Fibroblast of villous mesenchyme (primary cell): ENCODE measurements around the gene ZDHHC21. TPM values are rescaled to one million over a fixed set of nuclear protein-coding genes. Genes with fewer than 3 reads are reported as not detected.

Experiments used
- DNase-seq: peaks from one replicate; pipeline ENCODE4 v3.0.0-alpha.2; 2010; ENCODE audit warnings: low read depth
- H3K4me3 ChIP-seq: 2 replicates; pipeline ENCODE4 v1.5.1; 2011; ENCODE audit warnings: low read depth, mild to moderate bottlenecking, low read length
- total RNA-seq: library from RNA; depleted of rRNA; stranded (reverse); fragments of >200 nt; gene quantifications from 2 replicates; pipeline ENCODE4 v1.2.3, GENCODE V29; 2012
- TF ChIP-seq, protein P1 (sequence below): IDR thresholded peaks from 2 replicates; pipeline ENCODE4 v1.5.1; 2012; ENCODE audit warnings: low read depth, mild to moderate bottlenecking, low read length; ENCODE audit not compliant: insufficient read depth

ZDHHC21 gene
- total RNA-seq, 1 donor: 17.3 TPM

DNA sequence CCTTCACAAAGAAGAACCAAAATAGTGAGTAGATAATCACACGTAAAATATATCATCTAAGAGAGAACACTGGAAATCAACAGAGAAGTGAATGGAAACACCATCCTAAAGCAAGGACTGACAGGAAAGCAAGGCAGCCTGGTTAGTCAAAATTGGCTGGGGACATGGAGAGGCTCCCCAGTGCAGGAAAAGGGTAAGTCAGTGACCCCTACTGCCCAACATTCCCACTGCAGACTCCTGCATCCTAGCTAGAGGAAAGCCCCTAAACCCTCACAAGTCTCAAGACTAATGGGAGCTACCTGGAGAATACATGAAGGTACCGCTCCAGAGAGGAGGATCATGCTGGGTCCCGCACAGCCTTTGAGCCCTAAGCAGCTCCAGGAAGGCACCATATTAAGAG lies 60.1 kb downstream of the ZDHHC21 start:
- TF ChIP-seq, protein P1, sequence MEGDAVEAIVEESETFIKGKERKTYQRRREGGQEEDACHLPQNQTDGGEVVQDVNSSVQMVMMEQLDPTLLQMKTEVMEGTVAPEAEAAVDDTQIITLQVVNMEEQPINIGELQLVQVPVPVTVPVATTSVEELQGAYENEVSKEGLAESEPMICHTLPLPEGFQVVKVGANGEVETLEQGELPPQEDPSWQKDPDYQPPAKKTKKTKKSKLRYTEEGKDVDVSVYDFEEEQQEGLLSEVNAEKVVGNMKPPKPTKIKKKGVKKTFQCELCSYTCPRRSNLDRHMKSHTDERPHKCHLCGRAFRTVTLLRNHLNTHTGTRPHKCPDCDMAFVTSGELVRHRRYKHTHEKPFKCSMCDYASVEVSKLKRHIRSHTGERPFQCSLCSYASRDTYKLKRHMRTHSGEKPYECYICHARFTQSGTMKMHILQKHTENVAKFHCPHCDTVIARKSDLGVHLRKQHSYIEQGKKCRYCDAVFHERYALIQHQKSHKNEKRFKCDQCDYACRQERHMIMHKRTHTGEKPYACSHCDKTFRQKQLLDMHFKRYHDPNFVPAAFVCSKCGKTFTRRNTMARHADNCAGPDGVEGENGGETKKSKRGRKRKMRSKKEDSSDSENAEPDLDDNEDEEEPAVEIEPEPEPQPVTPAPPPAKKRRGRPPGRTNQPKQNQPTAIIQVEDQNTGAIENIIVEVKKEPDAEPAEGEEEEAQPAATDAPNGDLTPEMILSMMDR: no peak
- H3K4me3 ChIP-seq: no peak overlapping the region
- DNase-seq: no peak

DNA sequence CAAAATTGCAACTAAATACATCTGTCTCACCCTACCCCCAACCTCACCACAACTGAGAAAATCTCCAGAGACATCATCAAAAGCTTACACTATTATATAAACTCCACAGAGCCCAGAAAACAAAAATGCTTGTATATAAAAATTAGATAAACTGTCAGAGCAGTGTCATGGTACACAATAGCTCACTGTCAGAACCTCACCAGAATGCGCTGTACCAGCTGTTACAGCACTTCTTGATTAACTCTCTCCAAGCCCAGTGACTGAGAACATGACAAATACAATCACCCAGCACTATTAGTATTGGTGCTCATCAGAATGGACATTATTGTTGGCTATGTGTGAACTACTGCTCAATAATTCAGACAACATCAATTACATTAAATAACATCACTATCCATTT lies 65.7 kb downstream of the ZDHHC21 start:
- H3K4me3 ChIP-seq: no peak overlapping the region
- no peak for DNase-seq
- TF ChIP-seq, protein P1: no peak

DNA sequence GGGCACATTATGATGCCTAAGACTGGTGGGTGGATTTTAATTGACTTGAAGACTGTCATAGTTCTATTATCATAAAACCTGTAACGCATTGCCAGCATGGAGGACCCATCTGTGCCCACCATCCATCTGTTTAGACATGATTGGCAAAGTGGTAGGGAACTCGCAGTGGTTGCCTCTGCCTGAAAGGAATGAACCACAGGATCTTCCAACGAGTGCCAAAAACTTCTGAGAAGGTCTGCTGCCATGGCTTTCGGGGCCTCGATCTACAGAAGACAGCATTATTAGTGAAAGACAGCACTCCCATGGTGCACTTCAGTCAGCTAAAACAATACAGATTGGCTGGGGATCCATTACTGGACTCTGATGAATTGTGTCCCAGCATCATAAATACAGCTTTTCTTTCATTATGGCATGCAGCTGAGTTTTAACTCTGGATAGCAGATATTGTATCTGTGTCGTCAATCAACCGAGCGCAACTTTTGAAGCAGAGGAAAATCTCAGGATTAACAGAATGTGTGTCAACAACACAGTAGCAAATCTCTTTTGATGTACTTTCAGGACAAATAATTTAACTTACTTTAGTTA lies 74.3 kb downstream of the ZDHHC21 start:
- no peak overlapping the region for H3K4me3 ChIP-seq
- TF ChIP-seq, protein P1: no peak
- DNase-seq: no peak

DNA sequence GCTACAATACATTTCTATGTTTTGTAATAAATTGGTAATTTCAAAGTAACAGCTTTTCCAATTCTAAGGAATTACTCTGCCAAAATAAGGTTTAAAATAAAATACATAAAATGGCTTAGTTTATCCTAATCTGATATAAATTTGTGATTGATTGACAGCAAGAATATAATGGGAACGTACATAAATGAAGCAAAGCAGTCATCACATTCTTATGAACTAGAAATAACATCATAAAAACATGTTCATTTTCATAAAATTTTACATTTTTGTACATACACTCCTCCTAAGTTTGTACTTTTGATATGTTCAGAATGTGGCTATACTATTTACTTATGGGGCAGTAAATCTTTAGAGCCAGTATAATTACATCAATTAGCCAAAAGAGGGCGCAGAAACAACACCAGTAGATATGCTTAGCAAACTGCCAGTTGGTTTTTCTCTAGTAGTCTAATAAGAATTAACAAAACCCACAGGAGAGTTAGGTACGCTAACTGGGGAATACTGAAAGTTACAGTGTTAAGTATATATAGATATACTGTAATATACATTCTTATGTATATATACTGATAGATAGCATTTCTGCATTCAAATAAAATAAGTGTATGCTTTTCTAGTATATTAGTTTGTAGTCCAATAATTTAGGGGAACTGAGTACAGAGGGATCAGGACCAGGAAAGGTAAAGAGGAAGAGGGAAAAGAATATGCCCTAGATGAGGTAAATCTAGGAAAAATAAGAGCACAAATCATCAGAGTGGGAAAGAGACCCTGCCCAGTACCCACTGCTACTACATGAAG lies 76.8 kb downstream of the ZDHHC21 start:
- TF ChIP-seq, protein P1: peak; percentile 72
- H3K4me3 ChIP-seq: no peak overlapping the region
- peak; percentile 75 for DNase-seq

DNA sequence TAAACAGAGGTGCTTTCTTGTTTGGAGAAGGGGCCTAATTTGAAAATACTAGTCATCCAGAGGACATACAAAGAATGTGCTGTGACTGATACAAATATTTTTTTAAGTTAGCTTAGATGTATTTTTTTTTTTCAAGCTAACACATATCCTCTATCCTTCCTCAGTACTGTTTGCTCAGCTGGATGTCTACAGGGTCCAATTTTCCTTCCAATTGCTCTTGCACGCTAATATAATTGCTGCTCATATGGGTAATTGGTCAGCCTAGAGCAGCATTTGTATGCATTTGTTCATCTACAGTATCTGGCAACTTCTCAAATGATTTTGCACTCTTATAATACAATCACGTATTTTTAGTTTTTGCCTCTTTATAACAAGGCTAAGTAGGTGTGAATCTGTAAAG lies 84.7 kb downstream of the ZDHHC21 start:
- DNase-seq: no peak
- TF ChIP-seq, protein P1: no peak
- no peak overlapping the region for H3K4me3 ChIP-seq

DNA sequence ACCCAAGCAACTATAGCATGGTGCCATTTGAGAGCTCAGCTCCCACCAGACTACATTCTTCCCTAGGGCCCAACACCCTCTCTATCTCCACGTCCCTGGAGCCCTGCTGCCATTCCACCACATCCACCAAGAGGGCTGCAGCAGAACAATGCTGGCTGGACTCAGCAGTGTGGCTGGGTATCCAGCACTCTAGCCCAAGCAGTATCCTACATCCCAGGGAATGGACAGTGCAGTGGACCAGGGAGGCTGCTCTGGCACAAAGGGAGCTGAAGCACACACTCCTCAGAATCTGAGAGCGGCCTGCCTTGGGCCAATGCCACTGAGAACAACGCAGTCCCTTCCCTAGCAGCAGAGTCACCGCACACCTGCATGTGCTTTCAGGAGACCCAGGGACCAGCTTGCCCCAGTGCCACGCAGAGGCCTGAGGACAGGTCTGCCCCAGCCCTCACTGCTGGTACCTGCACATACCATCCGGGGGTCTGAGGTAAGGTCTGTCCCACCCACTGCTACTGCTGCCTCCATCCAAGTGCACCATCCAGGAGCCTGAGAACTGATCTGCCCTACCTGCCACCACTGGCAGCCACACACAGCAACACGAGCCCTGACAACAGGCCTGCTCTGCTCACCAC lies 95.9 kb downstream of the ZDHHC21 start:
- TF ChIP-seq, protein P1: no peak
- H3K4me3 ChIP-seq: no peak overlapping the region
- no peak for DNase-seq
